ENCODE data around the gene RPL6. TPM values are rescaled to one million over a fixed set of nuclear protein-coding genes. Genes with fewer than 3 reads are reported as not detected.
"Not testable (repeated sequence)": the region's sequence is repeated elsewhere in the genome, so short reads cannot be mapped to it uniquely, and the experiment has no call there.

RPL6 gene
- total RNA-seq, 2 donors from 2014 or later, result 544 to 908 TPM

- DNase-seq (ENCODE audit: low spot score) (no peak), ATAC-seq (ENCODE audit: insufficient number of reproducible peaks, low FRiP score, low read depth) (no peak)
- H3K27me3 ChIP-seq (replicated peaks; ENCODE audit: insufficient read depth), result no peaks in the 10 kb centered on the region
- H3K27ac ChIP-seq, result no peak overlapping the region
- no peak for TF ChIP-seq CTCF (IDR thresholded peaks at IDR 0.05)
- no peak overlapping the region for H3K4me3 ChIP-seq
- peaks cover 0 to under 1% of the 10 kb centered on the region in 2 donors for H3K4me1 ChIP-seq (ENCODE audit: control insufficient read depth in 1 of 2, low read depth in 2 of 2)
- H3K9me3 ChIP-seq, result no peaks in the 10 kb centered on the region
- peaks cover 21% of the 10 kb centered on the region for H3K36me3 ChIP-seq
Measured at GRCh38 chr12:112401903-112402498, 7.4 kb downstream of the RPL6 start.

- Histone ChIP-seq H3K4me3 (no peak overlapping the region), H3K4me1 (ENCODE audit: control insufficient read depth in 1 of 2, low read depth in 2 of 2) (no peaks in the 10 kb centered on the region), H3K27me3 (replicated peaks; ENCODE audit: insufficient read depth) (no peaks in the 10 kb centered on the region), H3K9me3 (no peaks in the 10 kb centered on the region), H3K27ac (no peak overlapping the region), H3K36me3 (peaks cover 12% of the 10 kb centered on the region)
- no peak for DNase-seq (ENCODE audit: low spot score)
- no peak for ATAC-seq (ENCODE audit: insufficient number of reproducible peaks, low FRiP score, low read depth)
- no peak for TF ChIP-seq CTCF (IDR thresholded peaks at IDR 0.05)
Measured at GRCh38 chr12:112401054-112401453, 8.4 kb downstream of the RPL6 start.

- Histone ChIP-seq H3K9me3 (no peaks in the 10 kb centered on the region), H3K27me3 (replicated peaks; ENCODE audit: insufficient read depth) (no peaks in the 10 kb centered on the region), H3K27ac (no peak overlapping the region), H3K4me1 (ENCODE audit: control insufficient read depth in 1 of 2, low read depth in 2 of 2) (no peaks in the 10 kb centered on the region), H3K36me3 (no peaks in the 10 kb centered on the region), H3K4me3 (no peak overlapping the region)
- TF ChIP-seq CTCF (IDR thresholded peaks at IDR 0.05), result no peak
- DNase-seq (ENCODE audit: low spot score), result no peak
- ATAC-seq (ENCODE audit: insufficient number of reproducible peaks, low FRiP score, low read depth), result no peak
Measured at GRCh38 chr12:112393328-112393727, 16.1 kb downstream of the RPL6 start.

- not testable (repeated sequence) for H3K4me3 ChIP-seq; DNase-seq (ENCODE audit: low spot score); H3K4me1 ChIP-seq (ENCODE audit: control insufficient read depth in 1 of 2, low read depth in 2 of 2); H3K27me3 ChIP-seq (replicated peaks; ENCODE audit: insufficient read depth); H3K36me3 ChIP-seq; H3K9me3 ChIP-seq; H3K27ac ChIP-seq; ATAC-seq (ENCODE audit: insufficient number of reproducible peaks, low FRiP score, low read depth)
Measured at GRCh38 chr12:112389922-112390654, 19.3 kb downstream of the RPL6 start.

GRCh38 chr12:112389228-112389627 lies 20.2 kb downstream of the RPL6 start:
- TF ChIP-seq CTCF (IDR thresholded peaks at IDR 0.05), result no peak
- Histone ChIP-seq H3K36me3 (no peaks in the 10 kb centered on the region), H3K27ac (no peak overlapping the region), H3K4me1 (ENCODE audit: control insufficient read depth in 1 of 2, low read depth in 2 of 2) (no peaks in the 10 kb centered on the region), H3K9me3 (no peaks in the 10 kb centered on the region), H3K4me3 (no peak overlapping the region), H3K27me3 (replicated peaks; ENCODE audit: insufficient read depth) (no peaks in the 10 kb centered on the region)
- no peak for DNase-seq (ENCODE audit: low spot score)
- ATAC-seq (ENCODE audit: insufficient number of reproducible peaks, low FRiP score, low read depth), result no peak
